Mucosa of descending colon (tissue), 3 donors: Measurements from ENCODE around the gene MXI1. TPM values are rescaled to one million over a fixed set of nuclear protein-coding genes. Genes with fewer than 3 reads are reported as not detected.
A peak's percentile ranks its signal among the peaks of the same experiment; 100 is the strongest.

Experiments used
- ATAC-seq: fragments of 200-7000 bp; cut with Tn5 transposase; one replicate; pipeline ENCODE4 v1.9.1; 2020; ENCODE audit warnings: mild to moderate bottlenecking, moderate library complexity
- DNase-seq, 3 donors: peaks; one replicate each; pipeline ENCODE4 v3.0.0-alpha.2; 2020
- H3K36me3 ChIP-seq: fragments of 200-600 bp; one replicate; pipeline ENCODE4 v1.8.0; 2021; ENCODE audit warnings: low read depth, mild to moderate bottlenecking
- H3K4me1 ChIP-seq: fragments of 200-600 bp; one replicate; pipeline ENCODE4 v1.8.0; 2021; ENCODE audit warnings: low read depth, mild to moderate bottlenecking
- H3K4me3 ChIP-seq: fragments of 200-600 bp; one replicate; pipeline ENCODE4 v1.8.0; 2021; ENCODE audit warnings: mild to moderate bottlenecking
- H3K9me3 ChIP-seq: fragments of 200-600 bp; one replicate; pipeline ENCODE4 v1.8.0; 2021; ENCODE audit warnings: mild to moderate bottlenecking
- intact Hi-C, 2 donors: fragments of 100-400 bp; cut with DNase I in 1 of 2; cut with micrococcal nuclease in 1 of 2; formaldehyde crosslinking; loops; one replicate each; pipeline versions ENCODE4 v1.11.0 to v1.11.1; 2022; cut with DNase I, micrococcal nuclease
- total RNA-seq, 3 donors: library from RNA; stranded (reverse); fragmentation: NEBNext Ultra II Directional in 2 of 3; extraction: Animal tissue kit (Norgen Biotek cat#: 25700) in 2 of 3; gene quantifications; one replicate each; pipeline versions ENCODE4 v1.2.1 to v1.2.4, GENCODE V29; 2021 to 2023
- TF ChIP-seq, protein P1 (sequence below): fragments of 200-600 bp; IDR thresholded peaks from one replicate; pipeline ENCODE4 v1.8.0; 2022; ENCODE audit warnings: antibody characterized with exemption, mild to moderate bottlenecking
- donor health status: DM: no; HTN: no; CAD: no; lungs with moderate emphysema.
- donor health status: DM: no; HTN: no; CAD: no.
- donor health status: DM: no; HTN: yes; CAD: no.

MXI1 gene
- total RNA-seq, 3 donors from 2014 or later = 112 to 144 (median 139) TPM

DNA sequence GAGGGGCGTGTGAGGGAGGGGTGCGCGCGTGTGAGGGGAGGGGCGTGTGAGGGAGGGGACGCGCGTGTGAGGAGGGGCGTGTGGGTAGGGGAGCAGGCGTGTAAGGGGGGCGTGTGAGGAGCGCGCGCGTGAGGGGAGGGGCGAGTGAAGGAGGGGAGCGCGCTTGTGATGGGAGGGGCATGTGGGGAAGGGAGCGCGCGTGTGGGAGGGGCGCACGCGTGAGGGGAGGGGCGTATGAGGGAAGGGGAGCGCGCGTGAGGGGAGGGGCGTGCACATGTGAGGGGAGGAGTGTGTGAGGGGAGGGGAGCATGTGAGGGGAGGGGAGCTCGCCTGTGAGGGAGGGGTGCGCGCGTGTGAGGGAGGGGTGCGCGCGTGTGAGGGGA lies 19.1 kb downstream of the MXI1 start:
- intact Hi-C loops = loop anchor here in 1 of 2 donors (5.0 kb wide), 1 partner anchor 89 kb away; no protein-coding TSS in a partner anchor
- Histone ChIP-seq H3K4me1 (peaks cover 19% of the 10 kb centered on the region), H3K9me3 (no peaks in the 10 kb centered on the region), H3K36me3 (no peaks in the 10 kb centered on the region), H3K4me3 (peak overlapping the region; percentile 24)
- DNase-seq (peak; percentile 93 to 96 (median 95)), ATAC-seq (peak; percentile 82)
- TF ChIP-seq, protein P1, sequence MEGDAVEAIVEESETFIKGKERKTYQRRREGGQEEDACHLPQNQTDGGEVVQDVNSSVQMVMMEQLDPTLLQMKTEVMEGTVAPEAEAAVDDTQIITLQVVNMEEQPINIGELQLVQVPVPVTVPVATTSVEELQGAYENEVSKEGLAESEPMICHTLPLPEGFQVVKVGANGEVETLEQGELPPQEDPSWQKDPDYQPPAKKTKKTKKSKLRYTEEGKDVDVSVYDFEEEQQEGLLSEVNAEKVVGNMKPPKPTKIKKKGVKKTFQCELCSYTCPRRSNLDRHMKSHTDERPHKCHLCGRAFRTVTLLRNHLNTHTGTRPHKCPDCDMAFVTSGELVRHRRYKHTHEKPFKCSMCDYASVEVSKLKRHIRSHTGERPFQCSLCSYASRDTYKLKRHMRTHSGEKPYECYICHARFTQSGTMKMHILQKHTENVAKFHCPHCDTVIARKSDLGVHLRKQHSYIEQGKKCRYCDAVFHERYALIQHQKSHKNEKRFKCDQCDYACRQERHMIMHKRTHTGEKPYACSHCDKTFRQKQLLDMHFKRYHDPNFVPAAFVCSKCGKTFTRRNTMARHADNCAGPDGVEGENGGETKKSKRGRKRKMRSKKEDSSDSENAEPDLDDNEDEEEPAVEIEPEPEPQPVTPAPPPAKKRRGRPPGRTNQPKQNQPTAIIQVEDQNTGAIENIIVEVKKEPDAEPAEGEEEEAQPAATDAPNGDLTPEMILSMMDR = no peak

DNA sequence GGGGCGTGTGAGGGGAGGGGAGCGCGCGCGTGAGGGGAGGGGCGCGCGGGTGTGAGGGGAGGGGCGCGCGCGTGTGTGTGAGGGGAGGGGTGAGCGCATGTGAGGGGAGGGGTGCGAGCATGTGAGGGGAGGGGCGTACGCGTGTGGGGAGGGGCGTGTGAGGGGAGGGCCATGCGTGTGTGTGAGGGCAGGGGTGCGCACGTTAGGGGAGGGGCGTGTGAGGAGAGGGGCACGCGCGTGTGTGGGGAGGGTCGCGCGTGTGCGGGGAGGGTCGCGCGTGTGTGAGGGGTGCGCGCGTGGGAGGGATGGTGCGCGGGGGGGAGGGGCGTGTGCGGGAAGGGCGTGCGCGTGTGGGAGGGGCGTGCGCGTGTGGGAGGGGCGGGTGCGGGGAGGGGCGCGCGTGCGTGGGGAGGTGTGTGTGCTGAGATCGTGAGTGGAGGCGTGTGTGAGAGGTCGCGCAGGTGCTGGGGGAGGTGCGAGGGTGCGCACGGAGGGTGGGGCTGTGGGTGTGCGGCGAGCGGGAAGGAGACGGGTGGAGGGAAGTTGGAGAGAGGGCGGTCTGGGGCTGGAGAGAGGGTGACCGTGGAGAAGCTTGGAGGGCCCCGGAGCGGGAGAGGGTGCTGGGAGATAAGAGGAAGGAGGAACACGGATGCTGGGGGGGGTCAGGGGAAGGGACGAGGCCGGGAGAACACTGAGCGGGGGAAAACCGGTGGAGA lies 19.7 kb downstream of the MXI1 start:
- peak; percentile 63 for ATAC-seq
- H3K4me1 ChIP-seq = peaks cover 15% of the 10 kb centered on the region
- intact Hi-C loops = loop anchor here in 1 of 2 donors (5.0 kb wide), 1 partner anchor 90 kb away; no protein-coding TSS in a partner anchor

GRCh38 chr10:110228066-110228465 lies 20.7 kb downstream of the MXI1 start:
- H3K9me3 ChIP-seq = no peaks in the 10 kb centered on the region
- ATAC-seq = no peak
- no peaks in the 10 kb centered on the region for H3K36me3 ChIP-seq
- DNase-seq = no peak
- TF ChIP-seq, protein P1 = no peak
- intact Hi-C loops = loop anchor here in 1 of 2 donors (5.0 kb wide), 1 partner anchor 91 kb away; no protein-coding TSS in a partner anchor
- no peak overlapping the region for H3K4me3 ChIP-seq
- H3K4me1 ChIP-seq = peaks cover 11% of the 10 kb centered on the region

More for the DNA sequence above, 19.7 kb downstream of the MXI1 start:
- H3K4me3 ChIP-seq = peak overlapping the region; percentile 22
- H3K9me3 ChIP-seq = no peaks in the 10 kb centered on the region
- no peaks in the 10 kb centered on the region for H3K36me3 ChIP-seq
- peak; percentile 81 to 89 (median 84) for DNase-seq
- TF ChIP-seq, protein P1 = no peak

GRCh38 chr10:110229155-110229554 lies 21.8 kb downstream of the MXI1 start:
- Histone ChIP-seq H3K4me1 (peaks cover 11% of the 10 kb centered on the region), H3K4me3 (no peak overlapping the region), H3K36me3 (no peaks in the 10 kb centered on the region), H3K9me3 (no peaks in the 10 kb centered on the region)
- intact Hi-C loops = loop anchor here in 1 of 2 donors (5.0 kb wide), 1 partner anchor 92 kb away; no protein-coding TSS in a partner anchor
- ATAC-seq (no peak), DNase-seq (no peak)
- TF ChIP-seq, protein P1 = no peak

GRCh38 chr10:110233846-110234245 lies 26.4 kb downstream of the MXI1 start:
- DNase-seq (no peak), ATAC-seq (no peak)
- Histone ChIP-seq H3K4me3 (no peak overlapping the region), H3K9me3 (no peaks in the 10 kb centered on the region), H3K36me3 (no peaks in the 10 kb centered on the region), H3K4me1 (no peaks in the 10 kb centered on the region)
- TF ChIP-seq, protein P1 = no peak
- intact Hi-C loops = no loop called here
